ENCODE measurements around the gene TUBB6.

TUBB6 gene

DNA sequence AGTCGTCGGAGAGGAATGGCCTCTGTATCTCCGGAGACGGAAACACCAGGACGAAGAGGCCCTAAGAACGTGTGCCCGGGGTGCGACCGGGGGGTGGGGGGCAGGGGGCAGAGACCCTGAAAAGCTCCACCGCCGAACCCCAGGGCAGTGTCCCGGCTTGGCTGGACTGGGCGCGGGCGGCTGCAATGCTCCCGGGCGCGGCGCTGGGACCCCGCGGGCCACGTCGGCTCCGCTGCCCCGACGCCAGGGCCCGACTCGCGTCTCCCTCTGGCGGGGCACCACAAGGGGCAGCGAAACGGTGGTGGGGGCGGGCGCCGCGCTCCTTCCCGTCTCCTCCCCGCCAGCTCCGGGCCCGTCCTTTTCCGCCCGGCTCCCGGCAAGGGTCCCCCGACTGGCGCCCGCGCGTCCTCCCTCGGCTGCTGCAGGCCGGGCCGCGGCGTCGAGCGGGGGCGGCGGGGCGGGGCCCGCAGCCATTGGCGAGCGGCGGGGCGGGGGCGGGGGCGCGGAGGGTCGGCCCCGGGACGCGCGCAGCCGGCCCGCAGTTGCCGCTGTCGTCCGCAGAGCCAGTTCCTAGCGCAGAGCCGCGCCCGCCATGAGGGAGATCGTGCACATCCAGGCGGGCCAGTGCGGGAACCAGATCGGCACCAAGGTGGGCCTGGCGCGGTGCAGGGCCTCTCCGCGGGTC is at the start of gene TUBB6:
TUBB6 (plus strand) TSS at position 541 of the 685 bp plus-strand sequence; CDS start at position 593, 52 bp downstream.
- peak; percentile 29 for DNase-seq

DNA sequence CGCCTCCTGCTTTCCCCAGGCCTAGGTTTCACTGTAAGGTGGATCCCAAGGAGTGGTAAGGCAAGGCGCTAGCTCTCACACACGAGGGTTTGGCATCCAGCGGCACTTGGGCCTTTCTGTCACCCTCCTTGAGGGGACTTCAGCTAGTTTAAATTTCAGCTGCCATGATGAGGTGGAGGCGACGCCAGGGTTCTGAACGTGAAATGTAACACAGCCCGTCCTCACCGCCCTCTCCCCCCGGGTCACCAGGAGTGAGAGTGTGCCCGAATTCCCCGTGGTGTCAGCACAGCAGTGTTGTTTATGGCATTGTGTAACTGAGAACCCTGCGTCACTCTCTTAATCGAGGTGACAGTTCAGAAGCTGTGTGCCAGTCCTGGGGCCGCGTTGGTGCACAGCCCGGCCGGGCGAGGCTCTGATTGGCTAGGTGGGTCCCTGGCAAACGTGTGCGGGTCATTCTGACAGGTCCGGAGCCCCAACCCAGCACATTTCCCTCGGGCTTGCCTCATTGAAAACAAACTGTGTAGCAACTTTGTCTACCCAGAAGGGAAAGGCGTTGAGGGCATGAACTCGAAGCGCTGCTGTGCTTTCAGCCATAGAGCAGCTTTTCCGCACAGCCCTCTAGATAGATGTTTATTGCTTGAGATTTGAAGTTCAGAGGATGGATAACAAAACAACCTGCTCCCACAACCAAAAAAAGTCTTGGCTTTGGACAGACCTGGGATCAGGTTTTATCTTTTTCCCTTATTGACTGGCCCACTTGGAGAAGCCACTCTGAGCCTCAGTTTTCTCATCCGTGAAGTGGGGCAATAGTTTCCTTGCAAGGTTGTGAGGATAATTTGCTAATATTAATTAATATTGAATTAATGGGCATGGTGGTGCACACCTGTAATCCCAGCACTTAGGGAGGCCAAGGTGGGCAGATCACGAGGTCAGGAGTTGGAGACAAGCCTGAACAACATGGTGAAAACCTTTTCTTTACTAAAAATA is 49.0 kb upstream of the TUBB6 start:
- DNase-seq = no peak

DNA sequence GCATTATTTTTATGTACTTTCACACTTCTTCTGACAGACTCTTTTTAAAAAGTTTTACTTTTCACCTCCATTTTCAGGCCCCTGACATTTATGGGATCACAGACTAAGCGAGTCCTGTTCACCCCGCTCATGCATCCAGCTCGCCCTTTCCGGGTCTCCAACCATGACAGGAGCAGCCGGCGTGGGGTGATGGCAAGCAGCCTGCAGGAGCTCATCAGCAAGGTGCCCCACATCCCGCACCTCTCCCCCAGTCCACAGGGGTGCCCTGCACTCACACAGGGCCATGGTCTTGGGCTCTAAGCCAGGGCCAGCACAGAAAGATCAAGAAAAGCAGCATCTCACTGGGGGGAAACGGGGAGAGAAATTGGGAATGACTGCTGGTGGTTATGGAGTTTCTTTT is 45.3 kb upstream of the TUBB6 start:
- DNase-seq = no peak

DNA sequence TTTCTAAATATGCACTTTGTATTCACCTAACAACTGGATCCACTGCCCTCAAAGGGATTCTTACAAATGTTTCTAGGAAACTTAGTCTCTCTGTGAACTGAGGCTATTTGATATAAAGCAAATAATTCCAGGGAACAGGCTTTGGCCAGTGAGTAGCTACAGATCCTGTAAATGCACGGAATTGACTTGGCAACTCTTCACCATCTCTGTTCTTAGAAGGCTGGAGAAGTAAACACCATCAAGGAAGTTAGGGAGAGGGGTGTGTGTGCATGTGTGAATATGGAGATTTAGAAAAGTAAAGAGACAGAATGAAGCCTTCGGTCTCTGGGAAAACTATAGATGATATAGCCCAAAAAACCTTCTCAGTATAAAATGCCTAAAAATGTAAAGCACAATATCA is 43.2 kb upstream of the TUBB6 start:
- DNase-seq = no peak

DNA sequence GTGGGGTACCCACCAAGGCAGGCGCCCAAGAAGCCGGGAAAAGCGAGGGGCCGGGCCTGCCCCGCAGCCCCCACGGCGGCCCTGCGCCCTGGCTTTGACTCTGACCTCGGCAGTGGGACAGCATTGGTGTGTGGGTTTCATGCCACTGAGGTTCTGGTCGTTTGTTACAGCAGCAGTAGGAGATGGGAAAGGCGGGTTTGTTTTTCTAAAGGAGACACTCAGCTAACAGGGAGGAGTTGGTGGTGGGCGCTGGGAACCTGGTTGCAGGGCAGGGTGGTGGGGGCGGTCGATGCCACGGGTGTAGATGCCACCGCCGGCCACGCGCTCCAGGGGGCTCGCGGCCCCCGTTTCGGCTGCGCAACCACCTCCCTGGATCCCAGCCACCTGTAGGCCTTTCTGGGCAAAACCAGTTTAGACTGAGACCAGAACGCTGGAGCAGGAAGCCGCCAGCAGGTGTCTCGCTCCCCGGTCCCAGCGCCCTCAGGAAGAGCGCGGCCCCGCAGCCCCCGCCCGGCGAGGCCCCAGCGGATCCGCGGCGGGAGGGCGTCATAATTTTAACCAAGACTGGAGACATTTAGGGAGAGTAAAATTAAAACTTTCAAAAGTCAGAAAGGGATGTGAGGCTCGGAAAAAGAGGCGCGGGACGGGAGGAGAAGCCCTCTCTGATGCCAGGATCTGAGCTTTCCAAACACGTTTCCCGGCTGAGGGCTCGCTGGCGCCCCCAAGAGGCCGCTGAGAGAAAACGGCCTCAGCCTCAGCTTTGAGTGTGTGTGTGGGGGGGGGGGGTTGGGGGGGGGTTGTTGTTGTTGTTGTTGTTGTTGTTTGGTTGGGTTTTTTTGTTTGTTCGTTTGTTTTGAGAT is 36.4 kb upstream of the TUBB6 start:
- DNase-seq = no peak

DNA sequence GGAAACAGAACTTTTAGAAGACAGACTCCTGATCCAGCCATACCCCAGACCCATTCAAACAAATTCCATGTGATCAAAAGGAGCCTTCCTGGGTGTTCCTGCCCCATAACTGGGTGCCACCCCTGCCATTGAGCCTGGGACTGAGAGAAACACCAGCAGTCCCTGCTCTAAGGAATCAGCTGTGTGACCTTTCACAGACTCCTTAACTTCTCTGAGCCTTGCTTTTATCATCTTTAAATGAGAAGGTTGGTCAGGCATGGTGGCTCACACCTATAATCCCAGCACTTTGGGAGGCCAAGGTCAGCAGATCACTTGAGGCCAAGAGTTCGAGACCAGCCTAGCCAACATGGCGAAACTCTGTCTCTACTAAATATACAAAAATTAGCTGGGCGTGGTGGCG is 33.2 kb upstream of the TUBB6 start:
- DNase-seq = no peak

DNA sequence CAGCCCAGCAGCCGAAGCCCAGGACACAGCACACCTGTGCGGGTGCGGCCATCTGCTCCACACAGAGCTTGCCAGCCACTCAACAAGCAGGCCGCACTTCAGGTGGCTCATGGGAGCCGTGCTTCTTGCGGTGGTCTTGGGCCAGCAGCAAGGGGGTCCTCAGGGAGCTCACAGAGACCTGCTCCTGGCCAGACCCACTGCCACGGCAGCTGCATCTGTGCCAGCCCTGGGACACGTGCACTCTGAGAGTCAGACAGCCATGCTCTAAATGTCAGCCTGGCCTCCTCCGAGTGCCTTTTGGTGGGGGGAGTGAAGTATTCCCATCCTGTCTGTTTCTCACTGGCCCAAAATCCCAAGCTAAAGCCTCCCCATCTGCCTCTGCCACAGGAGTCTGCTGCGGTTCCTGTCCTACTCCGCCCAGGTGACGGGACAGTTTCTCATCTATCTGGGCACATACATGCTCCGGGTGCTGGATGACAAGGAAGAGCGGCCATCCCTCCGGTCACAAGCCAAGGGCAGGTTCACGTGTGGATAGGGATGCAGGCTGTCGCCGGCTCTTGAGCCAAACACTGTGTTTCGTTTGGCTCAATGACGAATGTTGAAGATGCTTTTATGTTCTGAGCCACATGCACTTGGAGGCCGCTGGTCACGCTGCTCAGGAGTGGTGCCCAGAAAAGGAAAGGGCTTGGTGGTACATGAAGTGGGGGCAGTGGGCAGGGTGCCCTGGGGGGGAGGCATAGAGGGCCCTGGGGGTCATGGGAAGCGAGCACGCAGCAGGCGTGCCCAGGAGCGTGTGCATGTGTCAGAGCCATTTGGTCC is 31.1 kb upstream of the TUBB6 start:
- no peak for DNase-seq

DNA sequence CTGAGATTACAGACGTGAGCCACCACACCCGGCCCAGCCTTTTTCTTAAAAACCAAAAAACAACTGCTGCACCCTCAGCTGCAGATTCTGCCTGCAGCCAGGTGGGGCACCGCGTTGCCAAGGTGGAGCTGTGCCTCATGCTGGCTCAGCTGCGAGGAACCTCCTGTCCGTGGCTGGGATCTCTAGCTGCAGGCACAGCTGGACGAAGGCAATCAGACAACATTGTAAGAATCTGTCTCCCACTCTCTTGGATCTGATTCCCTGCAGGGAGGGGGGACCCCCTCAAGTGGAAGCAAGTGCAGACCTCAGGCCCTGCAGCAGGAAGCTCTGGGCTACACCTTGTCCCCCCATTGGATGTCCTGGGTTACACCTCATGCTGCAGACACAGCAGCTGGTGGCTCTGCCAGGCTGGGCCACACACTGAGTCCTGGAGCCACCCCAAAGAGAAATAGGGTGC is 29.8 kb upstream of the TUBB6 start:
- DNase-seq = no peak

DNA sequence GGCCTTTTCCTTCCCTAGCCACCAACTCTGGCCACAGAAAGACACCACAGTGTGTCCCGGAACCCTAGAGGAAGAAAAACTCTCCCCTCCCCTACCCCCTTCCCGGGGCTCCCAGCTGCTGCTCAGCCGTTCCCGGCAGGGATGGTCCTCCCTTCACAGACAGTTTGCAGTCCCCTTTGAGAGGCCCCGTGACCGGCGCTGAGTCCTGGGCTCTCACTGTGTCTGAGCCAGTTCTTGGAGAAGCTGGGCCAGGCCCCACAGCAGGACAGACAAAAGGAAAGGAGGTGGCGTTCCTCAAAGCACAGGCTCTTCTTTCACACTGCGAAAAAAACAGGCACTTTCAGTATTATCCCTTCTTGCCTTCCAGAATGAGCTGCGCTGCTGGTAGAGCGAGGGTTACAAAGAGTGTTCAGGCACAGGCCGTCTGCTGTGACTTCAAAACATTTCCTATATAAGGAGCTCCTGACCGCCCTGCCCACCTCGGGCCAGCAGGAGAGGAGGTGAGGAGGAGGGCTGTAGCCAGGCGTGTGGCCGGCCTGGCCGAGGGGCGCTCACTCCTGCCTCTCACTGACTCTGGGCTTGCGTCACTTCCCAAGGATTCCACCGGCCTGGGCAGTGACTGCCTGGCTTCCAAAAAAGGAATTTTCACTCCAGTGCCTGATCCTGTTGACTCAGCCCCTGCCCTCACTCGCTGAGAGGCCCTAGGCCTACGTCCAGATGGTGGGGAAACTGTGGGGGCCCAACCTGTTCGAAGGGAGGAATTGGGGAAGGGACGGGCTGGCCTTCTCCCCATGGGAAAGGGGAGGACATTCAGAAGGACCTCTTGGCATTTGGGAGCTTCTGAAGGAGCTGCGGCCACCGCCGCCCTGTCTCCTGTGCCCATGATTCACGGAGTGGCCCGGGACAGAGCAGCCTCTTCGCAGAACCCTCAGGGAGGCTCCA is 29.0 kb upstream of the TUBB6 start:
- DNase-seq = peak; percentile 16

DNA sequence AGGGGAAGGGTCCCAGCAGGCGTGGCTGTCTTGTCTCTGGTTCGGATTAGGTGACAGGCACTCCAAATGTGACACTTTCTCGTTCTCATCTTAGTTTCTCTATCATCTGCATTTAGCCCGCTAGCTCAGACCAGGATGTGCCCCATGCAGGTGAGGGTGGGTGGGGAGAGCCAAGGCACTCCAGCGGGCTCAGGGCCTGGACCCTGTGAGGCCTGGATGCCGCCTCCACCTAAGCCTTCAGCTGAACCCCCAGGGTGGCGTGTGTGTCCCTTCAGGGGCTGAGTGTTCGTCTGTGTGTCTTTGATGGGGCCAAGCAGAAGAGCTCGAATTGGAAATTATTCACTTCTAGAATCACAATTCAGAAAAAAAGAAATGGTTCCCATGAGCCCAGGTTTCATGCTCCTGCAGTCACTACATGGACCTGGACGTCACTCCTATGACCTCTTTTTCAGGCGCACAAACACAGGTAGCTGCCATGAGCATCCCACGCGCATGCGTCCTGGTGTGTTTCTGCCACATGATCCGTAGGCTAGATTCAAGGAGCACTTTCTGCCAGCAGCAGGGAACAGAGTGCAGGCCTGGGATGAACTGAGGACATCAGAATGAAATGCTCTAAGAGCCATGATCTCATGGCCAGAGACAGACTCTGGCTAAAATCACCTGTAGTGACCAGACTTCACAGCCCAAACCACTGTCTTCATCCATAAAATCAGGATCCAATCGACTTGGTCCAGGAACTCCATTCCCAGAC is 28.1 kb upstream of the TUBB6 start:
- no peak for DNase-seq

DNA sequence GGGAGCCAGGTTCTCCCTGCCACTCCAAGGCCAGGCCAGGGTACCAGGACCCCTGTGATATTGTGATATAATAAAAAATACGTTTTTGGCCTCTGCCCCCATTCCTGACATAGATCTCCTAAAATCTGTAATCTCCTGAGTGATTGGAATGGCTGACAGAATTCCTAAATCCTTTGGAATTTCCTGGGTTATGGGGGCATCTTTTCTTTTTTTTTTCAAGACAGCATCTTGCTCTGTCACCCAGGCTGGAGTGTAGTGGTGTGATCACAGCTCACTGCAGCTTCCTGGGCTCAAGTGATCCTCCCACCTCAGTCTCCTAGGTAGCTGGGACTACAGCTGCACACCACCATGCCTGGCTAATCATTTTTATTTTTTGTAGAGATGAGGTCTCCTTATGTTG is 26.2 kb upstream of the TUBB6 start:
- no peak for DNase-seq

DNA sequence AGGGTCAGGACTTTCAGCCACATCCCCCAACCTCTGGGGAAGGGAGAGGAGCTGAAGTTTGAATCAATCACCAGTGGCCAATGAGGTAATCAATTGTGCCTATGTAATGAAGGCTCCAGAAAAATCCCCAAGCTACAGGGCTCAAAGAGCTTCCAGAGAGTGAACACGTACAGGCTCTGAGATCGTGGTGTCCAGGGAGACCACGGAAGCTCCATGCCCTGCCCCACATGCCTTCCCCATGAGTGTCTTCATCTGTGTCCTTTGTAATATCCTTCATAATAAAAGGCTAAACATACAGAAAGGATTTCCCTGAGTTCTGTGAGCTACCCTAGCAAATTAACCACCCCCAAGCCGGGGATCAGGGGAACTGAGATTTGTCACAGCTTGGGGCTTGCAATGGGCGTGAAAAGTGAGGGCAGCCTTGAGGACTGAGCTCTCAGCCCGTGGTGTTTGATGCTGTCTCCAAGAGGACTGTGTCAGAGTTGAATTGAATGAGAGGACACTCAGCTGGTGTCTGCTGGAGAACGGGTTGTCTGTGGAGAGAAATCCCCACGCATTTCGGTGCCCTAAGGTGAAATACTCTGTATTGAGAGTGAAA is 25.5 kb upstream of the TUBB6 start:
- DNase-seq = peak; percentile 5

DNA sequence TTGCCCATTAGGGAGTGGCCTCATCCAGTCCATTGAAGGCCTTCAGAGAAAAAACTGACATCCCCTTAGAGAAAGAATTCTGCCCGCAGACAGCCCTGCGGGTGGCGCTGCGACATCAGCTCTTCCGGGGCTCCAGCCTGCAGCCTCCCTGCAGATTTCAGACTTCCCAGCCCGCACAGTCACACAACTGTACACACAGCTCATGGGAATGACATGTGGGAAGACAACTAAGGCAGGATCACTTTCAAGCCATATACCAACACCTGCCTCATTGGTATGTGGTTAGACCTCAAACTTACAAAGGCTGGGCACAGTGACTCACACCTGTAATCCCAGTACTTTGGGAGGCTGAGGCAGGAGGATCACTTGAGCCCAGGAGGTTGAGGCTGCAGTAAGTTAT is 24.8 kb upstream of the TUBB6 start:
- no peak for DNase-seq

DNA sequence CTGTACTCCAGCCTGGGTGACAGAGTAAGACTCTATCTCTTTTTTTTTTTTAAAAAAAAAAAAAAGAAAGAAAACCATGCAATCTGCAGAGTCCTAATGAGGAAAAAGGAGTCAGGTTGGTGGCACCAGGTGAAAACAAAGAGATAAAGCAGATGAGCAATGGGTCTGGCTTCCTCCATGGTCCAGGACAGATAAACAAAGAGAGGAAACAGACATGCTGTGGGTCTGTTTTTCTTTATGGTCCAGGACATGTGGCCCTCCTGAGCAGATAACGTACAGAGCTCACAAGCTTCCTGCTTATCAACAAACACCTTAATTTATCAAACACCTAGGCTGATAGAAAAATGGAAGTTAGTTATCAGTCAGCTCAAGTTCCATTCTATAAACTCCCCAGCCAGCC is 24.4 kb upstream of the TUBB6 start:
- DNase-seq = no peak

DNA sequence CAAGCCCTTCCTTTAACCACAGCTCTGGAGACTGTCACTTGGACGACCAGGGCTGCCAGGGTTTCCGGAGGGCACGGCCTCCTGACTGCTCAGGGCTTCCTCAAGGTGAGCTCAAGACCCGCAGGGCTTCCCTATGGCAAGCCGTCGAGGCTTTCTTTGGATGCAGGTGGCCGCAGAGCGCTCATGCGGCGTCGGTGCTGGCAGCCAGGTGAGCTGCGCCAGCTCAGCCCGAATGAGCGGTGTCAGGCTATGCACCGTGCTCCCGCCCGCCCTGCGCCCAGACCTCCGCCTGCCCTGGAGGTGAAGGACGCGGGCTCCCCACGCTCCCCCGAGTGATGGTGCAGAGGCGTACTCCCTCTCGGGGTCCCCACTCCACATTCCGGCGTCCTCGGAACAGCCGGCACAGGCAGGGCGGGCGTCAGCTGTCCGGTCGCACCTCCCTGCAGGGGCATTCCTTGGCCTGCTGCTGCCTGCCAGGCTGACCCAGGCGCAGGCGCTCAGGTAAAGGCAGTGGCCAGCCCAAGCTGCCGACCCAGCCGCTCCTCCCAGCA is 20.8 kb upstream of the TUBB6 start:
- no peak for DNase-seq

DNA sequence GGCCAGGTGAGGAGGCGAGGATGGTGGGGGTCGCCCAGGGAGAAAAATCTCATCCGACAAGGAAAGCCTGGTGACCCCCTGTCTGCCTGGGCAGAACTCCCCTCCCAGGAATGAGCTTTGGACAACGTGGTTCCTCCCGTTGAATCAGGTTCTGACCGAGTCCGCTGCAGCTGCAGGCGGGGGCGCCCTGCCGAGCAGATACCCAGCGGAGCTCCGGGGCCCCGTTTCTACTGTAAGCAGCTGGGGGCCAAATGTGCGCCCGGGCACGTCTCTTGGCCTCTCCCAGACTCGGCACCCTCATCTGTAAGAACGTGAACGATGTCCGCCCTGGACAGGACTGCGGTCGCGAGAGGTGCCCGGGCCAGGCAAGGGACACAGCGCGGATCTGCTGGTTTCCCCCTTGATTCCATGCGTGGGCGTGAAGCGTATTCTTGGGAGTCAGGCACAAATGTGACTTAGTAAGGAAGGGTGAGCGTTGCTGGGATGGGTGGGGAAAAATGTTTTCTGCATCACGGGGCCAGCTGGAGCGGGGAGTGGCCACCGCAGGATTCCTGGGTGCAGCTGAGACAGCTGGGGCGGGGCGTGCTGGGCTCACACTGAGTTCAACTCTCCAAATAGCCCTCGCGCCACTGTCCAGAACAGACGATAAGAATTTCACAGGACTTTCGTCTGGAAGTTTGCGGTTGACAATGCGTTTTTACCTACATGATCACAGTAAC is 20.2 kb upstream of the TUBB6 start:
- DNase-seq = no peak

DNA sequence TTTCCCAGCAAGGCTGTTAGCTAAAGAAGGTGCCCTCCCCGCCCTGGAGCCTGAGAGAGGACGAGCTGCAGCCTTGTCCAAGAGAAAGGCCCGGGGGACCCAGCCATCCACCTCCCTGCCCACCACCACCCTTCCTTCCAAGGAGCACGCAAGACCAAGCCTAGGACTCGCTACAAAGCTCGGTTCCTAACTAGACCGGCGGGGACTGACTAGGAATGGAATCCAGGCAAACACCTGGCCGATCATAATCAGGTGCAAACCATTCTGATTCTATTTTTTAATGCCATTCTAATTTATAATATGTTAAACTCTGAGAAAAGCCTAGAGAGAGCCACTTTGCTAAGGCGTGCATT is 19.7 kb upstream of the TUBB6 start:
- no peak for DNase-seq

DNA sequence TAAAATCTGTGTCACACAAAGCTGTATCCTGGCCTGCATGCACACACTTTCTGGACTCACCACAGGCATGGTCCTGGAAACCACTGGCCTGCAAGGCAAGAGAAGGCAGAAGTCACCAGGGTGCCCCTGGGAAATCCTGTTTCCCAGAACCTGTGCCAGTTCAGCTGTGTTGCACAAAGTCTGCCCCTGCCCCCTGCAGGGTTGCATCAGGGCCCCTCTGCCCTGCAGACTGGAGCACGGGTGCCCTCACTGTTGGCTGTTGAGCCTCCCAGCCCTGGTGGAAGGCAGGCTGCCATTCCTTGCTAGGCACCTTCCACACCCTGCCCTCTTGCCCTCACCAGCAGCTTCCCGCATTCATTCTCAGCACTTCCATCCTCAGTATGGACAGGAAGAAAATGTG is 18.0 kb upstream of the TUBB6 start:
- DNase-seq = no peak

DNA sequence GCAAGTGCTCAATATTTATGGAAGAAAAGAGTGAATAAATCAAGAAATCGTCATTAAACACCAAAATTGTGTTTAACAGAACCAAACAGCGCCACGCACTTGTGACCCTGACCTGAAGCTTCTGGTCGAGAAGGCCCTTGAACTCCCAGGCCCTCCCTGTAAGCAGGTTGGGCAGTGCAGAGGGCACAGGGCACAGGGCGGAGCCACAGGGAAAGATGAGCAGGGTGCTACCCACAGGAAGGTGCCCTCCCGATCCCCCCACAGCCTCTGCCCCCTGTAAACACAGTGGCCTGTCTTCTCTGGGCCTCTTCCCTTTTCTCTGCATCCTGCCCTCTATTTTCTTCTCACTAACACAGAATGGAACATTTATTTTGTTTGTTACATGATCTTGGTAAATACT is 16.9 kb upstream of the TUBB6 start:
- DNase-seq = no peak

Measured in GOT3 (cell line).